ENCODE results near the gene ADAMTSL4. TPM values are rescaled to one million over a fixed set of nuclear protein-coding genes. Genes with fewer than 3 reads are reported as not detected.
A peak's percentile ranks its signal among the peaks of the same experiment; 100 is the strongest.

Gene ADAMTSL4
- total RNA-seq: 12.0 TPM

DNA sequence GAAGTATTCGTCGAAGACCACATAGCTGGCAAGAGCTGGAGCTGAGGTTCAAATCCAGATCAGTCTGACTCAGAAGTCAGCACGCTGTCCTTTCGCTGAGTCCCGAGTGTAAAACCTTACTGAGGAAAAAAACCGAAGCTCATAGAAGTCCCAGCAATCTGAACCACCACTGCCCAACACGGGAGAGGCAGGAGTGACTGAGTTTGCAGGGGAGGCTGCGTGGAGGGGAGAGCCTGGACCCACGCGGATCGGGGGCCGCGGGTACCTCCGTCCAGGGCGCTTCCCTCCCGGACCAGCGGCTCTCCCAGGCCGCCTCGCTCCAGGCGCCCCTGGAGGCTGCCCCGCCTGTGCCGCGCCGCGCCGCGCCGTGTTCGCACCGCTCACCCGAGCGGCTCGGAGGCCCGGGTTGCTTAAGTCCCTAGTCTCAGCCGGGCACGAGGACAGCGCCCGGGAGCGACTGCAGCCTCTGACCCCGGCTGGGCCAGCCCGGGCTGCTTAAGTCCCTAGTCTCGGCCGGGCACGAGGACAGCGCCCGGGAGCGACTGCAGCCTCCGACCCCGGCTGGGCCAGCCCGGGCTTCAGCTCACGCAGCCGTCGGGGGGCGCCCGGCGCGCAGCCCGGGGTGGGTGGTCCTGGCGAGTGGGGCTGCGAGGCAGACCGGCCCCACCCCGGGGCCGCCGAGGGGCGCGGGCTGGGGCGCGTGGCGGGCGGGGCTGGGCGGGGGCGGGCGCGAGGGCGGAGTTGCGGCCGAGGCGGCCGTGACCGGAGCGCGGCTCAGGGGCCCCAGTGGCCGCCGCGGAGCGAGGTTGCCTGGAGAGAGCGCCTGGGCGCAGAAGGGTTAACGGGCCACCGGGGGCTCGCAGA lies at the start of gene ADAMTSL4:
Gene ADAMTSL4 (plus strand): TSS at position 777 of the 864 bp plus-strand sequence. CDS start 2,881 bp downstream, outside the sequence.
- no peaks in the 10 kb centered on the region for H3K9me3 ChIP-seq (ENCODE audit: control insufficient read depth in 3 of 3, low read length in 3 of 3)
- peaks cover 30 to 47% (median 33%) of the 10 kb centered on the region in 3 donors for H3K4me1 ChIP-seq (ENCODE audit: control insufficient read depth in 3 of 3, insufficient read depth in 3 of 3, low read length in 3 of 3)
- peak within 1 kb of the TSS; percentile 90 for H3K27ac ChIP-seq (ENCODE audit: low read depth, low read length)
- H3K9ac ChIP-seq (ENCODE audit: low read depth in 1 of 3, low read length in 3 of 3): peak within 1 kb of the TSS; percentile 79 to 87 (median 83)
- H3K27me3 ChIP-seq (ENCODE audit: control insufficient read depth in 3 of 3, insufficient read depth in 3 of 3, low read length in 3 of 3): no peaks in the 10 kb centered on the region
- H3K36me3 ChIP-seq (ENCODE audit: control insufficient read depth in 3 of 3, insufficient read depth in 3 of 3, low read length in 3 of 3): no peaks in the 10 kb centered on the region
- H3K4me3 ChIP-seq (ENCODE audit: low read length in 3 of 3): peak within 1 kb of the TSS; percentile 70 to 76 (median 73)

DNA sequence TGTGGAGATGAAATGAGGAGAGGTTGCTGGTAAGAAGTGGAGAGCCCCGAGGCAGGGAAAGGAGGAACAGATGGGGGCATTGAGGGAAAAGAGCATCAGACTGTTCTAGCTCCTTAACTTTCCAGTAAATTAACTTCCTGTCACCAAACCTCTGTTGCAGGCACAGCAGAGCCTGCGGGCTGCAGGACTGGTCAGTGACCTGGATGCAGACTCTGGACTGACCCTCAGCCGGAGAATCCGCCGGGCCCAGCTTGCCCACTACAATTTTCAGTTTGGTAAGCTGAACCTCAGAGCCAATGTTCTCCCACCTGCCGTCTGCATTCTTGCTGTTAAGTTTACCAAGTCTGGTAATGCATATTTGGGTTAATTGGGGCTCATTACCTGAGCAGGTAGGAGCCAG lies 43.8 kb upstream of the ADAMTSL4 start:
- no peaks in the 10 kb centered on the region for H3K27me3 ChIP-seq (ENCODE audit: control insufficient read depth in 3 of 3, insufficient read depth in 3 of 3, low read length in 3 of 3)
- H3K36me3 ChIP-seq (ENCODE audit: control insufficient read depth in 3 of 3, insufficient read depth in 3 of 3, low read length in 3 of 3): peaks cover 36 to 38% (median 38%) of the 10 kb centered on the region in 3 donors
- peaks cover 3 to 14% (median 13%) of the 10 kb centered on the region in 3 donors for H3K4me1 ChIP-seq (ENCODE audit: control insufficient read depth in 3 of 3, insufficient read depth in 3 of 3, low read length in 3 of 3)
- H3K9me3 ChIP-seq (ENCODE audit: control insufficient read depth in 3 of 3, low read length in 3 of 3): no peaks in the 10 kb centered on the region
- H3K9ac ChIP-seq (ENCODE audit: low read depth in 1 of 3, low read length in 3 of 3): no peak overlapping the region
- no peak overlapping the region for H3K4me3 ChIP-seq (ENCODE audit: low read length in 3 of 3)
- H3K27ac ChIP-seq (ENCODE audit: low read depth, low read length): no peak overlapping the region

DNA sequence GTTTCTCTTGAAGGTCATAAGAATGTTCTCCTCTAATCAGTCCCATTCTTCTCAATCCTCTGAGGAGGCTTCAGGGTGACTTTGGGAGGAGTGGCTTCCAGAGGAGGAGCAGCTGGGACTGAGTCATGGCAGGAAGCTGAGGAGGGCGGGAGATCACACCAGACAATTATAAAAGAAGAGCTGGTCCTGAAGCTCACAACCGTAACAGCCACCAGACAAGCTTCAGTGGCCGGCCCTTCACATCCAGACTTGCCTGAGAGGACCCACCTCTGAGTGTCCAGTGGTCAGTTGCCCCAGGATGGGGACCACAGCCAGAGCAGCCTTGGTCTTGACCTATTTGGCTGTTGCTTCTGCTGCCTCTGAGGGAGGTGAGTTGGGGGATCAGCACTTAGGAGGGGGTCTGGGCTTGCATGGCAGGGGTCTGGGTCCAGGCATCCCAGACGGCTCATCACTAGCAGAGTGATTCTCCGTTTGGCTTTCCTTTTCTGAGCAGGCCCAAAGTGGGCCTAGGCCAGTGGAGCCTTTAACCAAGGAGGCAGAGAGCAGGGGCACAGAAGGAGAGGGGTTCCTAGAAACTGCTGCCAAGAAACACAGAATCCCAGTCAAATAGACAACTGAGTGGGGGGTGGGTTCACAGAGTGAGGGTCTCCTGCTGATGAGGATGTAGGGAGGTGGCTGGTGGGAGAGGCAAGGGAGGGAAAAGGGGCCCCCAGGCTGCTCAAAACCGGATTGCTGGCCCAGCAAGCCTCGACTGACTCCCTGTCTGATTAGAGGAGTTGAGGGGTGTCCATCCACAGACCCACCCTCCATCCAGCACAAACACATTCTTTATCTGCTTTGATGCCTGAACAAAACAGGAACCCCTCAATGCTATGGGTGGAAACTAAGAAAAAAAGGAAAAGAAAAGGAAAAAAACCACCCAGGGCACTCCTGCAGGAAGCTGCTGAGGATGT lies 41.0 kb upstream of the ADAMTSL4 start, which contains the start of gene ECM1:
Gene ECM1 (plus strand): TSS at position 198 of the 953 bp plus-strand sequence. CDS start 101 bp downstream, at position 299.
- H3K9ac ChIP-seq (ENCODE audit: low read depth in 1 of 3, low read length in 3 of 3): peak within 1 kb of the TSS; percentile 24 to 70 (median 69)
- H3K4me1 ChIP-seq (ENCODE audit: control insufficient read depth in 3 of 3, insufficient read depth in 3 of 3, low read length in 3 of 3): peaks cover 3 to 14% (median 13%) of the 10 kb centered on the region in 3 donors
- no peaks in the 10 kb centered on the region for H3K9me3 ChIP-seq (ENCODE audit: control insufficient read depth in 3 of 3, low read length in 3 of 3)
- peaks cover 40 to 52% (median 51%) of the 10 kb centered on the region in 3 donors for H3K36me3 ChIP-seq (ENCODE audit: control insufficient read depth in 3 of 3, insufficient read depth in 3 of 3, low read length in 3 of 3)
- peak within 1 kb of the TSS in 2 of 3 donors; percentile 57 to 67 for H3K4me3 ChIP-seq (ENCODE audit: low read length in 3 of 3)
- no peaks in the 10 kb centered on the region for H3K27me3 ChIP-seq (ENCODE audit: control insufficient read depth in 3 of 3, insufficient read depth in 3 of 3, low read length in 3 of 3)
- H3K27ac ChIP-seq (ENCODE audit: low read depth, low read length): peak within 1 kb of the TSS; percentile 58

DNA sequence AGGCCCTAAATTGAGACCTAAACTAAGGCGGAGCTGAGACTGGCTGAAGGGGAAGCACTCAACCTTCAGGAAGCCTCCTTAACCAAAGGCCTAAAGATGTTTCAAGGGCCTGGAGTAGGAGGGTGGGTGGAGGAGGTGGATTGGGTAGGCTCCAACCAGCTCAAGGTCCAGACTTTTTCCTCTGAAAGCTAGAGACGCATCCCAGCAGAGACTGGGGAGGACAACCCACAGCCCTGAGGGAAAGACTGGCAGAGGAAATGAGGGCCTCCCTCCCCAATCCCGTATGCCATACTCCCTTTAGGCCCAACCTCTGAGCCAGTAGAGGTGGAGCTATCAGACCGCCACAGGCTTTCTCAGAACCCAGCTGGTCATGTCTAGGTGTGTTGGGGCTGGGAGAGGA lies 40.2 kb upstream of the ADAMTSL4 start:
- Histone ChIP-seq H3K9ac (ENCODE audit: low read depth in 1 of 3, low read length in 3 of 3) (peak overlapping the region; percentile 6 to 45 (median 36)), H3K9me3 (ENCODE audit: control insufficient read depth in 3 of 3, low read length in 3 of 3) (no peaks in the 10 kb centered on the region), H3K4me3 (ENCODE audit: low read length in 3 of 3) (peak overlapping the region in 2 of 3 donors; percentile 20 to 35), H3K4me1 (ENCODE audit: control insufficient read depth in 3 of 3, insufficient read depth in 3 of 3, low read length in 3 of 3) (peaks cover 3 to 14% (median 13%) of the 10 kb centered on the region in 3 donors), H3K36me3 (ENCODE audit: control insufficient read depth in 3 of 3, insufficient read depth in 3 of 3, low read length in 3 of 3) (peaks cover 39 to 52% (median 49%) of the 10 kb centered on the region in 3 donors), H3K27me3 (ENCODE audit: control insufficient read depth in 3 of 3, insufficient read depth in 3 of 3, low read length in 3 of 3) (no peaks in the 10 kb centered on the region), H3K27ac (ENCODE audit: low read depth, low read length) (no peak overlapping the region)

DNA sequence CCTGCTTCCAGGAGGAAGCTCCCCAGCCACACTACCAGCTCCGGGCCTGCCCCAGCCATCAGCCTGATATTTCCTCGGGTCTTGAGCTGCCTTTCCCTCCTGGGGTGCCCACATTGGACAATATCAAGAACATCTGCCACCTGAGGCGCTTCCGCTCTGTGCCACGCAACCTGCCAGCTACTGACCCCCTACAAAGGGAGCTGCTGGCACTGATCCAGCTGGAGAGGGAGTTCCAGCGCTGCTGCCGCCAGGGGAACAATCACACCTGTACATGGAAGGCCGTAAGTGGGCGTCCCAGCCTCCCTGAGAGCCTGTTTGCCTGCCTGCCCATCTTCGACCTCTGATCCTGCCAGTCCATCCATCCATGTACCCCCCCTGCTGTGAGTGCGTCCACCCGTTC lies 37.7 kb upstream of the ADAMTSL4 start:
- Histone ChIP-seq H3K27me3 (ENCODE audit: control insufficient read depth in 3 of 3, insufficient read depth in 3 of 3, low read length in 3 of 3) (no peaks in the 10 kb centered on the region), H3K4me1 (ENCODE audit: control insufficient read depth in 3 of 3, insufficient read depth in 3 of 3, low read length in 3 of 3) (peaks cover 12 to 29% (median 17%) of the 10 kb centered on the region in 3 donors), H3K9ac (ENCODE audit: low read depth in 1 of 3, low read length in 3 of 3) (no peak overlapping the region), H3K9me3 (ENCODE audit: control insufficient read depth in 3 of 3, low read length in 3 of 3) (no peaks in the 10 kb centered on the region), H3K4me3 (ENCODE audit: low read length in 3 of 3) (no peak overlapping the region), H3K27ac (ENCODE audit: low read depth, low read length) (no peak overlapping the region), H3K36me3 (ENCODE audit: control insufficient read depth in 3 of 3, insufficient read depth in 3 of 3, low read length in 3 of 3) (peaks cover 18 to 27% (median 23%) of the 10 kb centered on the region in 3 donors)

DNA sequence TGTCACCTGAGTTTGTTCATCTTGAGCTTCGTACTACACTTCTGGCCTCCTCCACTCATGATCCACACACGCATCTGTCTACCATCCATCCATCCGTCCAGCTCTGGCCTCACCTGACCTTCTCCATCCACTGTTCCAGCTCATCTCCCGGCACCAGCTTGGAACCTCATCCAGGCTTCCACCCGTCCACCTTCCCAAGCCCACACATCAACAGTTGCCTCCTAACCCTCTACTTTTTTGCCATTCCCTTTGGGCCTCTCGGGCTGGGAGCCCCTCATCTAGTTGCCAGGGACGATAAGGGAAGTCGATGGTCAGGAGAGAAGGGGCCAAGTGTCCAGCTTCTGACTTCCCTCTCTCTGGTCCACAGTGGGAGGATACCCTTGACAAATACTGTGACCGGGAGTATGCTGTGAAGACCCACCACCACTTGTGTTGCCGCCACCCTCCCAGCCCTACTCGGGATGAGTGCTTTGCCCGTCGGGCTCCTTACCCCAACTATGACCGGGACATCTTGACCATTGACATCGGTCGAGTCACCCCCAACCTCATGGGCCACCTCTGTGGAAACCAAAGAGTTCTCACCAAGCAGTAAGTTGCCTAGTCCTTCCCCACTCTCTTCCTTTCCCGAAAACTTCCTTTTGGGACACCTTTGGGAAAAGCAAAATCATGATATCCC lies 37.1 kb upstream of the ADAMTSL4 start:
- Histone ChIP-seq H3K4me1 (ENCODE audit: control insufficient read depth in 3 of 3, insufficient read depth in 3 of 3, low read length in 3 of 3) (peaks cover 12 to 31% (median 17%) of the 10 kb centered on the region in 3 donors), H3K9me3 (ENCODE audit: control insufficient read depth in 3 of 3, low read length in 3 of 3) (no peaks in the 10 kb centered on the region), H3K9ac (ENCODE audit: low read depth in 1 of 3, low read length in 3 of 3) (no peak overlapping the region), H3K27ac (ENCODE audit: low read depth, low read length) (no peak overlapping the region), H3K36me3 (ENCODE audit: control insufficient read depth in 3 of 3, insufficient read depth in 3 of 3, low read length in 3 of 3) (peaks cover 14 to 22% (median 19%) of the 10 kb centered on the region in 3 donors), H3K4me3 (ENCODE audit: low read length in 3 of 3) (no peak overlapping the region), H3K27me3 (ENCODE audit: control insufficient read depth in 3 of 3, insufficient read depth in 3 of 3, low read length in 3 of 3) (no peaks in the 10 kb centered on the region)

DNA sequence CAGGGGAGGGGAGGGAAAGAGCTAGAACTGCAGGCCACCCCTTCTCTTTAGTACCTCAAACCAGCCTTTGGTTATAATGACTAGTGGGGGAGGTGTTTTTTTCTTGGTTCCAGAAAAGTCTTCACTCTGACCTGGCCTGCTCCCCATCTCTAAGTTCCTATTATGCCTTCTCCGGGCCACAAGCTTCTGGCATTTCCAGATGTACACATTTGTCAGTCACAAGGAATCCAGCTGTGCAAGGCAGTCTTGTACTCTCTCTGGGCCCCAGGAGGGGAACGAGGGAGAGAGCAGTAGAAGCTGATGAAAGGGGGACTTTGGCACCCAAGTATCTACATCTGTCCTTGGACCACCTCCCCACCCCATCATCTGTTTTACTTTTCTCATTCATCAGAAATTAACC lies 36.4 kb upstream of the ADAMTSL4 start:
- no peak overlapping the region for H3K9ac ChIP-seq (ENCODE audit: low read depth in 1 of 3, low read length in 3 of 3)

DNA sequence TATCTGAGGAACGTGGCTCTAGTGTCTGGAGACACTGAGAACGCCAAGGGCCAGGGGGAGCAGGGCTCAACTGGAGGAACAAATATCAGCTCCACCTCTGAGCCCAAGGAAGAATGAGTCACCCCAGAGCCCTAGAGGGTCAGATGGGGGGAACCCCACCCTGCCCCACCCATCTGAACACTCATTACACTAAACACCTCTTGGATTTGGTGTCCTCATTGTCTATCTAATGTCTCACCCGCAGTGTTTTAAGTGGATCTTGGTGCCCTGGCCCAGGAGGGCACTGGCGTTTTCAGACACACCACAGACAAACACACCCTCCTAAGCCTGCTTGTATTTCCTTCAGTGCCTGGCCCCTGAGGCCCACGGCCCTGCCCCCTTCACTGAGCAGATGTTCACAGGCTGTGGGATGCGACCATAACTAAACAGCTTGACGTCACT lies 35.8 kb upstream of the ADAMTSL4 start:
- no peak overlapping the region for H3K4me3 ChIP-seq (ENCODE audit: low read length in 3 of 3)
- no peak overlapping the region for H3K27ac ChIP-seq (ENCODE audit: low read depth, low read length)
- H3K9me3 ChIP-seq (ENCODE audit: control insufficient read depth in 3 of 3, low read length in 3 of 3): no peaks in the 10 kb centered on the region
- no peaks in the 10 kb centered on the region for H3K27me3 ChIP-seq (ENCODE audit: control insufficient read depth in 3 of 3, insufficient read depth in 3 of 3, low read length in 3 of 3)
- peaks cover 9 to 32% (median 10%) of the 10 kb centered on the region in 3 donors for H3K4me1 ChIP-seq (ENCODE audit: control insufficient read depth in 3 of 3, insufficient read depth in 3 of 3, low read length in 3 of 3)
- H3K36me3 ChIP-seq (ENCODE audit: control insufficient read depth in 3 of 3, insufficient read depth in 3 of 3, low read length in 3 of 3): peaks cover 14 to 20% (median 19%) of the 10 kb centered on the region in 3 donors
- no peak overlapping the region for H3K9ac ChIP-seq (ENCODE audit: low read depth in 1 of 3, low read length in 3 of 3)

More for the DNA sequence above, 36.4 kb upstream of the ADAMTSL4 start:
- H3K27ac ChIP-seq (ENCODE audit: low read depth, low read length): no peak overlapping the region
- H3K4me3 ChIP-seq (ENCODE audit: low read length in 3 of 3): no peak overlapping the region
- no peaks in the 10 kb centered on the region for H3K9me3 ChIP-seq (ENCODE audit: control insufficient read depth in 3 of 3, low read length in 3 of 3)
- H3K4me1 ChIP-seq (ENCODE audit: control insufficient read depth in 3 of 3, insufficient read depth in 3 of 3, low read length in 3 of 3): peaks cover 12 to 35% (median 13%) of the 10 kb centered on the region in 3 donors
- peaks cover 14 to 20% (median 19%) of the 10 kb centered on the region in 3 donors for H3K36me3 ChIP-seq (ENCODE audit: control insufficient read depth in 3 of 3, insufficient read depth in 3 of 3, low read length in 3 of 3)
- no peaks in the 10 kb centered on the region for H3K27me3 ChIP-seq (ENCODE audit: control insufficient read depth in 3 of 3, insufficient read depth in 3 of 3, low read length in 3 of 3)

DNA sequence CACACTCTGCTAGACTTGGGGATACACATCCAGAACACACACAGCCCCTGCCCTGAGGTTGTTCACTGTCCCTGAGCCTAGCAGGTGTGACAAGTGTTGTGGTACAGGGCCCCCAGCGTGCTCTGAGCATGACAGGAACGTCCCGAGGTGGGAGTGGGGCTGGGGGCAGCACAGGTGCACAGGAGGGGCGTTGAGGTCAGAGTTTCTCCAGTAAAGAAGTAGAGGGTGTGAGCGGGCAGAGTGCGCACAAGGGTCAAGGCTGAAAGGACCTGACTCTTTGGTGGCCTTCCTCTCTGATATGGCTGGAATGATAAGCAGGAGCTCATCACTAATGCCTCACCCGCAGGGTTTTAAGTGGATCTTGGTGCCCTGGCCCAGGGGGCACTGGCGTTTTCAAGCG lies 34.9 kb upstream of the ADAMTSL4 start:
- peak overlapping the region in 2 of 3 donors; percentile 71 to 95 for H3K4me3 ChIP-seq (ENCODE audit: low read length in 3 of 3)
- no peaks in the 10 kb centered on the region for H3K27me3 ChIP-seq (ENCODE audit: control insufficient read depth in 3 of 3, insufficient read depth in 3 of 3, low read length in 3 of 3)
- peak overlapping the region; percentile 93 for H3K27ac ChIP-seq (ENCODE audit: low read depth, low read length)
- peak overlapping the region; percentile 92 to 96 (median 94) for H3K9ac ChIP-seq (ENCODE audit: low read depth in 1 of 3, low read length in 3 of 3)
- no peaks in the 10 kb centered on the region for H3K9me3 ChIP-seq (ENCODE audit: control insufficient read depth in 3 of 3, low read length in 3 of 3)
- peaks cover 6 to 26% (median 9%) of the 10 kb centered on the region in 3 donors for H3K4me1 ChIP-seq (ENCODE audit: control insufficient read depth in 3 of 3, insufficient read depth in 3 of 3, low read length in 3 of 3)
- H3K36me3 ChIP-seq (ENCODE audit: control insufficient read depth in 3 of 3, insufficient read depth in 3 of 3, low read length in 3 of 3): peaks cover 14 to 20% (median 19%) of the 10 kb centered on the region in 3 donors
